GM18508 (cell line): Measurements from ENCODE around the gene SH3BP2.

Source experiments
- ATAC-seq: cut with Tn5 transposase; IDR thresholded peaks from one replicate; pipeline ENCODE4 v1.9.1; 2021; ENCODE audit warnings: moderate number of reproducible peaks; ENCODE audit not compliant: insufficient read depth, unreplicated experiment

Gene SH3BP2

DNA sequence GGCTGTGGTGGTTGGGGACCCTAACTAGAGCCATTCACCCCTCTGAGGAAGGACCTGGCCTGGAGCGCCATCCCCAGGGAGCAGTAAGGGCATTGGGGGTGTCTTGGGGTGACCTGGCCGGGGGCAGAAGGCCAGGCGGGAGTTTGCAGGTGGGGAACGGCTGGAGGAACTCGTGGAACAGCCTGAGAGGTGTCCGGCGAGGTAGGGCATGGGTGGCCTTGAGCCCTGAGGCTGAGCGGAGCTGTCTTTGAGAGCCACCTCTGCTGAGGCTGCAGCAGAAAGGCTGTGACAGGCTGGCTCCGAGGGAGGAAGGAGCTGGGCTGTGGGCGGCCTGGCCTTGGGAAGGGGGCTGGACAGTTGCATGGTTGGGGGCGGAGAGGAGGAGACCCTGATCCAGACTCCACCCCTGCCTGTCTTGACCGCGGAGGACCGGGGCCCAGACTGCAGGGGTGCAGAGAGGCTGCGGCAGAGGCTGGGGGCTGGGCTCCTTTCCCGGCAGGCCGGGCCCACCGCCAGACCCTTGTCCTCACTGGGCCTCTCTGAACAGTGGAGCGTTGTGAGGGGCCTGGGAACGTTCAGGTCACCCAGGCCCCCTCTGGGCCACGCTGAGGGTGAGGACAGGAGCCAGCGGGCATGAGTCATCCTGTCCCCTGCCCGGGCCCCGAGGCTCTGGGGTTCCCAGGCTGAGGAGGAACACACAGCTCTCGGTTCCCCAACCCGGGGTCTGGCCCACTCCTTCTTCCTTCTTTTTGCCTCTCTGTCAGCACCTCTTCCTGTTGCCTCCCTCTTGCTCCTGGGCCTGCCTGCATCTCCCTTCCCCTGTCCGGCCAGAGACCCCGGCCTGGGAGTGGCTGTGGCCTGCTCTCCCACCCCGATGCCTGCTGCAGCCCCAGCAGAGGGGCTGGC is 8.1 kb downstream of the SH3BP2 start:
- no peak for ATAC-seq

DNA sequence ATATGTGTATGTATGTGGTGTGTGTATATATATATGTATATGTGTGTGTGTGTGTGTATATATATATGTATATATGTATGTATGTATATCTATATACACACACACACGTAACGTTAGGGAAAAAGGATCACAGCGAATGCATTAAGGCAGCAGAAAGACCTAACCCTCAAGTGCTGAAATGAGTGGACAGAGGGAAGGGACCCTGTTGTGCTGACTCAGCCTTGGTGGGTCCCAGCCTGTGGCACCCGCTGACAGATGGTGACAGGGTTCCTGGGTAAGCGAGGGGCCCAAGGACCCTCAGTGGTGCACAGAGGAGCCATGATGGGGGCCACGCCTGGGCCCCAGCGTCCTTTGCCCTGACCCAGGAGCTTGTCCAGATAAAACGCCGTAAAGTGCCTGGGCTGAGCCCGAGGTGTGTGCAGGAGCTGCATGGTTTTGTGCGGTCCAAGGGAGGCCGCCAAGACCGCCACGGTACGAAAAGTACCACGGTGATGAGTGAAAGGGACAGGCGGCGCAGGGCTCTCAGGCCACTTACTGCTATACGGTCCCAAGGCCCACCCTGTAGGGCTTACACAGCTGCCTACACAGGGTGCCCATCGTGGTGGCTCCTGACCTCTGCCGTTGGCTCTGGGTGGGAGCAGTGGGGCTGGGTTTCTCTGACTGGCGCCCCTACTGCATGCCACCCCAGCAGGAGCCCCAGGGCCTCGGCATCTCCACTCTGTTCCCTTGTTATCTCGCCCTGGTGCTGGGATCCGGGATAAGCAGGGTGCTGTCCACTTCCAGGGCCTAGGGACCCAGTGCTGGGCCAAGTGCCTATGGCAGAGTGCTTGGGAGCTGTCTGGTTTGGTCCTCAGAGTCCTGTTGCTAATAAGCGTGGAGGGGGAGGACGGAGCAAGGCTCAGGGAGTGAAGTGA is 10.0 kb downstream of the SH3BP2 start:
- ATAC-seq: no peak

- ATAC-seq: no peak
These were observed 11.0 kb downstream of the SH3BP2 start for GRCh38 chr4:2803624-2804448.

DNA sequence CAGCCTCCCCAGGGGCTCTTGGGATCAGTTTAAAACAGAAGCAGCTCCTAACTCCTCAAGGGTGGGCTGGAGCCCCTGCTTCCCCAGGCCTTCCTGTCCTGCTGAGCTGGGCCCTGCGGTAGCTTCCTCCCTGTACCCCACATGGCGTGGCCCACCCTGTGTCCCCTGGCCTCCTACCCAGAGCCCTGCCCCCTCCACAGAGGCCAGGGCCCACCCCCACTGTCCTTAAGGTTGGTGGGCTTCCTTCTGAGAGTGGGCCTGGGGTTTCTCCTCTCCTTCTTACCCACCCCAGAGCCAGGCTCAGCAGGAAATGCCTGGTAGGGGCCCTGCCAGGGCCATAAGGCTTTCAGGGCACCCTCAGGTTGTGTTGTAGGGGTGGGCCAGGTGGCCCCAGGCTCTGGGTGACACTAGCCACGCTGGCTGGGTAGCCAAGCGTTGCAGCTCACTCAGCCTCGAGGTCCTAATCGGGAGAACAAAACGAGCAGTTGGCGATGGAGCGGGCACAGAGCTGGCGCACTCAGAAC is 11.6 kb downstream of the SH3BP2 start:
- ATAC-seq: no peak

DNA sequence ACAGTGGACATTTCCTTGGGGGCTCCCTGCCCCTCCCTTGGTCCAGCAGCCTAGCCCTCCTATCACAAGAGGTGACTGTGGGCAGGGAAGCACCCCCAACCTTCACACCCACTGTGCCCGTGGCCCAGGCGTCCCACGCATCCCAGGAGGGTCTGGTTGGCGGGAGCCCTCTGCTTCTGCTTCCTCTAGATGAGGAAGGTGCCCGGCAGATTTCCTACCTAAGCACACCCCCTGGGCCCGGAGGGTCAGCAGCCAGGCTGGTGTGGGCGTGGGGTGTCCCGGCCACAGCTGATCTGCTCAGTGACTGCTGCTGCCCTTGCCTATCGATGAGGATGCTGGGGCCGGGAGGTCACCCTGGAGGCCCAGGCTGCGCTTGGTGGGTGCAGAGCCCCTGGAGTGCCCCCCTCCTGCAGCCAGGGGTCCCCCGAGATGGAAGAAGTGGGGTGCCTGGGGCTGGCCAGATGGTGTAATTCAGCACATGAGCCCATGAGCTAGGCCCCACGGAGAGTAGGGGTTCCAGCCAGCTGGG is 12.2 kb downstream of the SH3BP2 start:
- ATAC-seq: no peak

- no peak for ATAC-seq
These were observed 13.0 kb downstream of the SH3BP2 start for GRCh38 chr4:2805712-2806389.

DNA sequence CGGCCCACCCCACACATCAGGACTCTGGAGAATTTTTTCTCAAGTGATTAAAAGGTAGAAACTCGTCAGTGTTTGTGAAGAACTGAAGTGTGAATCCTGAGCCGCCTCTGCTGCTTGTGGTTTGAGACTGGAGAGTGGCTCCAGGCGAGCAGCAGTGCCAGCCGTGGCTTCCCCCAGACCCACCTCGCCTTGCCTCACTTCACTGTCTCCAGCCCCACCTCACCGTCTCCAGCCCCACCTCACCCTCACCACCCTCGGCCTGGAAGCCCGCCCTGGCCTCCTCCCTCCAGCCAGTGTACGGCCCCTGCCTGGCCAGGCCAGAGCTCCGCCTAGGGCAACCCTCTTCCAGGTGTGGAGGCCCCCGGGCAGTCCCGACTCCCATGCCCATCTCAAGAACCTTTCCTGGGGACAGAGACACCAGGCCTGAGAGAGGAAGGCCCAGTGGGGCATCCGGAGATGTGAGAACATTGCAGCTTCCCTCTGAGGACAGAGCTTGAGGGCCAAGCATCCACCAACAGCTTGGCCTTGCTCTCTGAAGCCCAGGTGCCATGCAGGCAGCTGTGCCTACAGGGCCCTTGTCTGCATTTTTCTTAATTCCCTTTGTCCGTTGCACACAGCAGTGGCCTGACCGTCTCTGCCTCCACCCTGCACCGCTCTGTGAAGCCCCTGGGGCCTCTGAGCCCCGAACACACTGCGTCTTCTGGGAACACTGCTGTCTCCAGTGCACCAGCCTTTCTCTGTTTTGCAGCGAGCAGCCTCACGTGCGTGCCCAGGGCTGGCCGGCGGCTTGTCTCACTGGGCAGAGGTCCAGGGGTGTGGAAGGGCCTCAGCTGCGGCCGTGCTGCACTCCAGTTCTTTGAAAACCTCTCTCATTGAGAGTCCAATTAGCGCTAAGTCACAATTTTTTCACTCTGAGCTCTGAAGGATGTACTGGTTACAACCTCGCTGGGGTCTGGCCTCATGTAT is 13.8 kb downstream of the SH3BP2 start:
- ATAC-seq: no peak

GRCh38 chr4:2807571-2807970 is 14.7 kb downstream of the SH3BP2 start:
- no peak for ATAC-seq

DNA sequence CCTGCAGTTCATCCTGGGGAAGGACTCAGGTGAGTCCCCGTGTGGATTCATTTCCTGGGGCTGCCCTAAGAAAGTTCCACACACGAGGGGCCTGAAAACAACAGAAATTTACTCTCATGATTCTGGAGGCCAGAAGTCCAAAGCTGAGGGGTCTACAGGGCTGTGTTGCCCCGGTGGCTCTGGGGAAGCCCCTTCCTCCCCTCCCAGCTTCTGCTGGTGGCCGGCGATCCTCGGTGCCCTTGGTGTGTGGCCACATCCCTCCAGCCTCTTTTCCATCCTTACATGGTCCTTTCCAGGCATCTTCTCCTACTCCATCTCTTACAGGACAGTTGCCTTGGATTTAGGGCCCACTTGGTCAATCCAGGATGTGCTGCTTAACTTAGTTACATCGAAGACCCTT is 15.1 kb downstream of the SH3BP2 start:
- no peak for ATAC-seq

DNA sequence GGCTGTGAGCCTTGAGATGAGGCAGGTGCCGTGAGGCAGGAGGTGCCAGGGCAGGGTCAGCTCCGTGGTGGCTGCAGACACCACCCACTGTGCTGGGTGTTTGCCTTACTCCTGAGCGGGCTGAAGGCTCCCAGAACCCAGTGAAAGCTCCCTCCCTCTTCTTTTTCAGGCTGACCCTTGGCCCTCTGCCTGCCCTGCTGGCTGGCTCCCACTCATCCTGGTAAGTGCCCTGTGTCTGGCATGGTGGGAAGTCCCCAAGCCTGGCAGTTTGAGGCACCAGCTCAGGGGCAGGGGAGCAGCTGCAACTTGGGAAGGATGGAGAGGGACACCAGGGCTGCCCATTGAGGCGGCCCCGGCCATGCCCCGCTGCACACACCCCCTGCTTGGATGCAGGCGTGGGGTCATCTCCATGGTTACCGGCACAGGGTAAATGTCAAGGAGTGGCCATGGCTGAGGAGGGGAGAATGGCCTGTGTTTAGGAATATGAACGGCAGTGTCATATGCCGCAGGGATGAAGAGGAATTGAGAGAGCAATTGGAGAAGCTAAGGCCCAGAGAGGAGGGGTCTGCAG is 16.8 kb downstream of the SH3BP2 start:
- ATAC-seq: no peak

DNA sequence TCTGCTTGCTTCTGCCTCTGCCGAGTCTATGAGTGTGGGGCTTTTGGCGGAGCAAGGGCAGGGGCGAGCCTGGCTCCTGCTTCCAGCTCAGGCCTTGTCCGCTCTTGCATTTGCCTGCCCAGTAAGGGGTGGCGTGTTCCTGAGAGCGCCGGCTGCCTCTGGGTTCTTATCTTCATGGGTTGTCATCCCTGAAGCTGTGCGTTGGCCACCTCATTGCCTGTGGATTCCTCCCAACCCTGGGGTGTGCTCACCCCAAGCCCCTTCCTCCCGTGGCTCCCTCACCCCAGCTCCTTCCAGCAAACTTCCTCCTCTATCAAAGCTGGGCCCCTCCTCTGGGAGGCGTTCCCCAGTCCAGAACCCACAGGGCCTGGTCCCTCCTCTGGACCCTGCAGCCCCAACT is 17.5 kb downstream of the SH3BP2 start:
- no peak for ATAC-seq

DNA sequence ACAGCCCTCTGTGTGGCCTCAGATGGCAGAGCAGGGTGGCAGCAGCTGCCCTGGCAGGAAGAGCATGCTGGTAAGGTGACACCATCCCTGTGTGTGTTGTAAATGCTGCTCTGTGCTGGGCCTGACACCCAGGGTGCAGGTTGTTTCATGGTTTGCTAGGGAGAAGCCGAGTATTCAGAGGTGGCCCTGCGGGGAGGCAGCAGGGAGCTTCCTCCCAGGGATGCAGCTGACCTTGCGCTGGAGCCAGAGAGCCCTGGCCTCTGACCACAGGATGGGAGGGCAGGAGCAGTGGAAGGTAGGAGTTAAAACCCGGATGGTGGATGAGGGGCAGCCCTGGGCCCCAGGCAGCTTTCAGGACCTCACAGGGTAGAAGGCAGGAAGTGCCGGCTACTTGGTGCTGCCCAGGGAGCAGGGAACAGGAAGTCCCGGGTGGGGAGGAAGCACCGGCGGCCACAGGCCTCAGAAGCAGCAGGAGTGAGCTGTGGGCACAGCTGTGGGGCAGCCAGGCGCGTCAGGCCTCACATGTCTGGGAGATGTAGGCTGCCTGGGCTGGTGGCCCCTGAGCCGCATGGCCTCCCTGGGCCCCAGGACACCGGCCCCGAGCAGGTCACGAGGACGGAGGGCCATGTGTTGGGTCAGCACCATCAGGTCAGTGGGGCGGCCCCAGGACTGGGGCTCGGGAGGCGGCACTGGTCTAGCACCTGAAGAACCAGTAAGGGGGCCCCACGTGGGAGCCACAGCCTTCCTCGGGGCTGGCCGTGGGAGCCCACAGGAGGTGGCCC is 19.1 kb downstream of the SH3BP2 start:
- peak; percentile 35 for ATAC-seq

DNA sequence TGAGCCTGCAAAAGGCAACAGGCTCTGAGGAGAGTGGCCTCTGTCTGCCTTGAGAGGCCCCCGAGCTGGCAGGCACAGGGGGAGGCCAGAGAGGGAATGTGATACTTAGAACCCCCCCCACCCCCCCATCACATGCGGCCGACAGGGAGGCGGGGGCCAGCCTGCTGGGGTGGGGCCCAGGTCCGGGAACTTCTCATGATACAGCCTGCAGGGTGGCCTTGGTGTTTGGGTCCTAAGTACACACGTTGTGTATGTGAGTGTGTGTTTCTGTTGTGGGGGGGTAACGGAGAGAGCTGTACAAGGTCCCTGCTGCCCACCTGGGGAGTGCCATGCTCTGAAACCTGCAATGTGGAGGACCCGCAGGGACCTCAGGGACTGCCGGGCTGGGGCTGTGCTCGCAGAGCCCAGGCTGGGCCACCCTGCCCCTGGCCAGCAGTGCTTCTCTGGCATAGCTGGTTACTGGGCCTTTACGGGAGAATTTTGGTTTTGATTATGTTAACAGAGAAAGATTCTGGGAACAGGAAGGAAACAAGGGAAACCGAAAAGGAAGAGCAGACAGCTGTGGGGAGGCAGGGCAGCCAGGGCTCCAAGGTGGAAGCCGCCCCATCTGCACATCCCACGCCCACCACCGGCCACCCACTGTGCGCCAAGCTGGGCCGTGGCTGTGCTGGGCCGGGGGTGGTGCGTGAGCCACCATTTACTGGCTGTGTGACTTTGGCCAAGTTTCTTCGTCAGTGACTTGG is 19.9 kb downstream of the SH3BP2 start:
- no peak for ATAC-seq

DNA sequence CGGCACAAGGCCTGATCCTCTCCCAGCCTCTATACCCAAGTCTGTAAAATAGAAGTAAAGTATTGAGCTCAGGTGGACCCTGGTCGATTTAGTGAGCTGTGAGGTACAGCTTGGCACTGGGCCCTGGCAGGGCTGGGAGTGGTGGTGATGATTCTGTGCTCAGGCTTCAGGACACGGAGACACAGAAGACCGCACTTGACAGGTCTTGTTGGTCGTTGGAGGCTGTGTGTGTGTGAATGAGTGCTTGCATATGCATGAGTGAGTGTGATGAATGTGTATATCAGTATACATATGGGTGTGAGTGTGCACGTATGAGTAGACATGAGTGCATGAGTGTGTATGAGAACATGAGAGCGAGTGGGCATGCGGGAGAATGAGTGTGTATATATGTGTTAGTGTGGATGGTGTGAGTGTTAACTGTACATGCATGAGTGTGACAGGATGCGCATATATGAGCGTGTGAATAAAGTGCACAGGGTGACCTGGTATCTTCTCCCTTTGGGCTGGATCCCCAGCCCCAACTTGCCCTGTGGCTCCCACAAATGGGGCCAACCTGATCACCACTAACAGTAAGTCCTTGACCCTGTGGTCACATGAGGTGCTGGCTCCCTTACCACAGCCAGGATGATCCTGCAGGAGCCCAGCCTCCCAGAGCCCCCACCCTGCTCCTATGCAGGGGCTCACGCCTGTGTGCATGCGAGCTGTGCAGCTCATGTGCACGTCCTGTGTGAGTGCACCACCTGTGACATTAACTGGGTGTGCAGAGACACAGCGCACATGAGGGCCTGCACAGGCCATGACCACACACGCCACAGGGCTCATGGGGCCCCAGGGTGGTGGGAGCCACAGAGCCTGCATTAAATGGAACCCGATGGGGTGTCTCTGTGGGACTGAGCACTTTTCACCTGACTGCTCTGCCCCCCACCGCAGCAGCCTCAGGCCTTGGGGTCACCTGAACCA is 20.8 kb downstream of the SH3BP2 start:
- no peak for ATAC-seq

GRCh38 chr4:2814627-2815270 is 21.9 kb downstream of the SH3BP2 start:
- no peak for ATAC-seq
